ENCODE measurements around the gene RAPGEF4. TPM values are rescaled to one million over a fixed set of nuclear protein-coding genes. Genes with fewer than 3 reads are reported as not detected.

The RAPGEF4 gene
- total and polyA plus RNA-seq, 2 of the 8 experiments (the other 6 are each of a cell fraction or from before 2014, with no cell fraction given): 1.2 to 2.6 TPM

- Histone ChIP-seq H3K79me2 (ENCODE audit: control insufficient read depth in 1 of 2, insufficient read depth in 2 of 2, low read length in 2 of 2) (no peaks in the 10 kb centered on the region), H3K4me3 (ENCODE audit: extremely low read depth in 1 of 4, insufficient read depth in 2 of 4, low read depth in 3 of 4, low read length in 4 of 4) (no peak overlapping the region), H3K27me3 (replicated peaks in 1 of 4; ENCODE audit: control insufficient read depth in 3 of 4, extremely low read depth in 1 of 4, insufficient read depth in 3 of 4, low read length in 3 of 4) (no peaks in the 10 kb centered on the region), H2BK5ac (ENCODE audit: low read depth, low read length) (no peak overlapping the region), H2BK120ac (replicated peaks; ENCODE audit: low read depth, low read length) (no peak overlapping the region), H3K18ac (ENCODE audit: extremely low read depth, low read length) (no peak overlapping the region), H2BK12ac (ENCODE audit: low read depth, low read length) (no peak overlapping the region; the same call in 1 of the 2 replicates), H4K5ac (ENCODE audit: insufficient read length, low read depth, low read length) (no peak overlapping the region), H3K56ac (replicated peaks; ENCODE audit: insufficient read length, low read depth, low read length) (no peak overlapping the region), H3K4me1 (replicated peaks in 1 of 4; ENCODE audit: control insufficient read depth in 3 of 4, insufficient read depth in 4 of 4, low read length in 3 of 4) (no peaks in the 10 kb centered on the region; a peak in 1 of 7 replicates), H3K27ac (ENCODE audit: low read depth, low read length) (no peak overlapping the region), H3K9me3 (ENCODE audit: insufficient read depth in 2 of 2, low read depth in 1 of 2, low read length in 1 of 2) (no peaks in the 10 kb centered on the region), H3K4ac (replicated peaks; ENCODE audit: insufficient read length, low read depth, low read length) (no peak overlapping the region), H3K4me2 (ENCODE audit: insufficient read depth in 1 of 2, low read depth in 2 of 2, low read length in 2 of 2) (no peak overlapping the region), H3K14ac (ENCODE audit: insufficient read length) (no peak overlapping the region), H3K79me1 (ENCODE audit: low read depth, low read length) (no peaks in the 10 kb centered on the region), H3K9ac (replicated peaks in 1 of 4; ENCODE audit: extremely low read depth in 1 of 4, low read depth in 3 of 4, low read length in 3 of 4) (no peak overlapping the region), H3K23ac (ENCODE audit: insufficient read length) (no peak overlapping the region), H2BK20ac (ENCODE audit: low read length) (no peak overlapping the region), H4K91ac (replicated peaks; ENCODE audit: insufficient read length, low read length) (no peak overlapping the region), H4K8ac (ENCODE audit: extremely low read depth, insufficient read depth, low read length) (no peak overlapping the region), H2AK5ac (ENCODE audit: low read depth, low read length) (no peak overlapping the region), H4K20me1 (replicated peaks in 1 of 2; ENCODE audit: control insufficient read depth in 1 of 2, insufficient read depth in 2 of 2, low read length in 2 of 2) (no peaks in the 10 kb centered on the region), H3K36me3 (ENCODE audit: control insufficient read depth in 2 of 4, insufficient read depth in 4 of 4, low read length in 3 of 4) (no peaks in the 10 kb centered on the region), H2AFZ (ENCODE audit: low read length) (no peak overlapping the region), H3K23me2 (ENCODE audit: low read depth, low read length) (no peaks in the 10 kb centered on the region), H2BK15ac (ENCODE audit: low read length) (no peak overlapping the region)
- FAIRE-seq: no peak
- no peak for DNase-seq (ENCODE audit: low read depth in 1 of 2, low spot score in 2 of 2)
- TF ChIP-seq EZH2 (IDR thresholded peaks at IDR 0.05; ENCODE audit: low read depth, low read length, severe bottlenecking) (no peak), TEAD4 (IDR thresholded peaks at IDR 0.05; ENCODE audit: low read depth, low read length) (no peak), YY1 (IDR thresholded peaks at IDR 0.05; ENCODE audit: low read depth, low read length) (no peak), RAD21 (IDR thresholded peaks at IDR 0.05 in 1 of 2, conservative IDR thresholded peaks at IDR 0.05 in 1 of 2; ENCODE audit: low read depth in 2 of 2, low read length in 2 of 2) (no peak)
- CTCF ChIA-PET (ENCODE audit: partially characterized antibody): interaction anchor here (1.0 to 2.5 kb wide), 6 partner anchors 14 to 166 kb away, joined by 3 to 16 read pairs (median 6); no protein-coding TSS in a partner anchor
- POLR2A ChIA-PET (ENCODE audit: partially characterized antibody): no interaction called here
- 87% methylated on average over 10 of the region's 10 CpGs; no CpG with 5 or more reads in 1 of the 2 experiments for WGBS, 2 experiments (ENCODE audit: extremely low coverage in 1 of 2, insufficient coverage in 1 of 2, insufficient read length in 1 of 2, insufficient replicate concordance in 2 of 2, low coverage in 1 of 2, low lambda C conversion rate in 2 of 2, missing lambda C conversion rate in 1 of 2)
Measured at GRCh38 chr2:173044686-173045085, 309.0 kb downstream of the RAPGEF4 start.

Data from H1 (cell line).